T-helper 2 cell treated with Interferon-gamma antibody and Interleukin-4, amounts not matched to agents 100 ng/mL and 5 ng/mL, for 36 hours (primary cell): ENCODE results near the gene DHRSX. TPM values are rescaled to one million over a fixed set of nuclear protein-coding genes. Genes with fewer than 3 reads are reported as not detected.
"Not testable (repeated sequence)": the region's sequence is repeated elsewhere in the genome, so short reads cannot be mapped to it uniquely, and the experiment has no call there.

ENCODE experiments used
- intact Hi-C: fragments of 100-400 bp; cut with micrococcal nuclease; formaldehyde crosslinking; loops from one replicate; pipeline ENCODE4 v1.15.1; 2023
- total RNA-seq: library from RNA; stranded (reverse); gene quantifications from 2 replicates; pipeline ENCODE4 v1.2.3, GENCODE V29; 2022

Gene DHRSX
- total RNA-seq, 1 donor from 2014 or later: 19.1 TPM

GRCh38 chrX:2370456-2370855, 130.3 kb downstream of the DHRSX start:
- intact Hi-C loops: no loop called here

GRCh38 chrX:2369206-2369605, 131.6 kb downstream of the DHRSX start:
- intact Hi-C loops: no loop called here

- intact Hi-C loops: no loop called here
Measured at GRCh38 chrX:2360731-2361130, 140.0 kb downstream of the DHRSX start.

GRCh38 chrX:2359522-2359921, 141.3 kb downstream of the DHRSX start:
- intact Hi-C loops: not testable (repeated sequence)

- intact Hi-C loops: no loop called here
Measured at GRCh38 chrX:2351999-2352995, 148.5 kb downstream of the DHRSX start.

GRCh38 chrX:2351321-2351720, 149.5 kb downstream of the DHRSX start:
- intact Hi-C loops: no loop called here

GRCh38 chrX:2350703-2351102, 150.1 kb downstream of the DHRSX start:
- intact Hi-C loops: not testable (repeated sequence)

- intact Hi-C loops: not testable (repeated sequence)
Measured at GRCh38 chrX:2350036-2350435, 150.7 kb downstream of the DHRSX start.

- intact Hi-C loops: no loop called here
Measured at GRCh38 chrX:2348211-2348610, 152.6 kb downstream of the DHRSX start.

- intact Hi-C loops: no loop called here
Measured at GRCh38 chrX:2346158-2346557, 154.6 kb downstream of the DHRSX start.

- intact Hi-C loops: no loop called here
Measured at GRCh38 chrX:2345562-2345961, 155.2 kb downstream of the DHRSX start.

- intact Hi-C loops: no loop called here
Measured at GRCh38 chrX:2343413-2343812, 157.4 kb downstream of the DHRSX start.

GRCh38 chrX:2342874-2343273, 157.9 kb downstream of the DHRSX start:
- intact Hi-C loops: no loop called here

- intact Hi-C loops: no loop called here
Measured at GRCh38 chrX:2342281-2342688, 158.5 kb downstream of the DHRSX start.

- intact Hi-C loops: no loop called here
Measured at GRCh38 chrX:2340991-2341390, 159.8 kb downstream of the DHRSX start.

- intact Hi-C loops: no loop called here
Measured at GRCh38 chrX:2336181-2336580, 164.6 kb downstream of the DHRSX start.

- intact Hi-C loops: no loop called here
Measured at GRCh38 chrX:2334237-2334636, 166.5 kb downstream of the DHRSX start.

- intact Hi-C loops: no loop called here
Measured at GRCh38 chrX:2332252-2332651, 168.5 kb downstream of the DHRSX start.

- intact Hi-C loops: no loop called here
Measured at GRCh38 chrX:2330910-2331309, 169.9 kb downstream of the DHRSX start.

- intact Hi-C loops: no loop called here
Measured at GRCh38 chrX:2330487-2330886, 170.3 kb downstream of the DHRSX start.

- intact Hi-C loops: no loop called here
Measured at GRCh38 chrX:2327423-2327822, 173.4 kb downstream of the DHRSX start.

GRCh38 chrX:2325076-2325784, 175.5 kb downstream of the DHRSX start:
- intact Hi-C loops: no loop called here
